HEK293 (cell line): ENCODE data around the gene TPD52L2.

Experiments used
- CTCF ChIA-PET: fragments of 350-600 bp; formaldehyde crosslinking; extraction: SDS; loops from one replicate; lab custom pipeline; 2021; ENCODE audit warnings: antibody characterized with exemption; lab: Yijun Ruan, JAX
- POLR2A ChIA-PET: fragments of 300-600 bp; formaldehyde crosslinking; extraction: SDS; loops from one replicate; lab custom pipeline; 2020; ENCODE audit warnings: antibody characterized with exemption, inconsistent platforms; lab: Yijun Ruan, JAX
- H3K27ac ChIP-seq: fragments of 200-500 bp; sonication (Bioruptor generic); 2 replicates; pipeline ENCODE4 v1.5.1; 2014; ENCODE audit warnings: low read depth, low read length, control low read depth, inconsistent platforms; ENCODE audit errors: extremely low read depth
- H3K36me3 ChIP-seq, 2 experiments: fragments of 200-500 bp in 1 of 2; sonication (Bioruptor generic) in 1 of 2; 1 replicate in 1 of 2; 2 replicates in 1 of 2; pipeline ENCODE4 v1.5.1; 2014 to 2017; ENCODE audit warnings: inconsistent platforms in 2 of 2, low read length in 2 of 2; ENCODE audit not compliant: control insufficient read depth in 2 of 2, insufficient read depth in 1 of 2
- H3K4me1 ChIP-seq: fragments of 200-500 bp; sonication (Bioruptor generic); 2 replicates; pipeline ENCODE4 v1.5.1; 2014; ENCODE audit warnings: mild to moderate bottlenecking, low read length, inconsistent platforms; ENCODE audit not compliant: control insufficient read depth, insufficient read depth
- H3K4me3 ChIP-seq: 2 replicates; pipeline ENCODE4 v1.5.1; 2011; ENCODE audit warnings: low read depth, mild to moderate bottlenecking, control low read depth, low read length, moderate library complexity
- H3K9me3 ChIP-seq: fragments of 200-500 bp; sonication (Bioruptor generic); 2 replicates; pipeline ENCODE4 v1.5.1; 2014; ENCODE audit warnings: low read depth, low read length, inconsistent platforms; ENCODE audit not compliant: control insufficient read depth, insufficient read depth
- HOXC10 ChIP-seq: sonication (generic); formaldehyde crosslinking; IDR thresholded peaks from 2 replicates; pipeline ENCODE4 v1.8.1; 2023; ENCODE audit warnings: mild to moderate bottlenecking, missing genetic modification reagents
- IKZF3 ChIP-seq: fragments of 450-650 bp; IDR thresholded peaks from 2 replicates; pipeline ENCODE4 v1.5.0; 2018; ENCODE audit warnings: missing biosample characterization, mild to moderate bottlenecking, missing genetic modification characterization, moderate library complexity
- REST ChIP-seq: fragments of 450-650 bp; formaldehyde crosslinking; IDR thresholded peaks from 2 replicates; pipeline ENCODE4 v1.5.1; 2016; ENCODE audit warnings: missing biosample characterization, missing genetic modification characterization
- ZBTB7A ChIP-seq: fragments of 450-650 bp; formaldehyde crosslinking; IDR thresholded peaks from 2 replicates; pipeline ENCODE4 v1.5.1; 2016; ENCODE audit warnings: low read depth, missing biosample characterization, missing genetic modification characterization
- ZNF10 ChIP-seq: fragments of 450-650 bp; formaldehyde crosslinking; IDR thresholded peaks from 2 replicates; pipeline ENCODE4 v1.5.1; 2017; ENCODE audit warnings: missing biosample characterization, missing genetic modification characterization
- ZNF280C ChIP-seq: fragments of 450-650 bp; formaldehyde crosslinking; IDR thresholded peaks from 2 replicates; pipeline ENCODE4 v1.5.1; 2016; ENCODE audit warnings: missing biosample characterization, missing genetic modification characterization
- ZNF433 ChIP-seq: fragments of 450-650 bp; formaldehyde crosslinking; IDR thresholded peaks from 2 replicates; pipeline ENCODE4 v1.5.1; 2016; ENCODE audit warnings: missing biosample characterization, missing genetic modification characterization, low read depth
- ZNF518A ChIP-seq: fragments of 450-650 bp; formaldehyde crosslinking; conservative IDR thresholded peaks from 2 replicates; pipeline ENCODE4 v1.5.1; 2016; ENCODE audit warnings: low read depth, missing biosample characterization, missing genetic modification characterization
- ZXDB ChIP-seq: fragments of 450-650 bp; formaldehyde crosslinking; IDR thresholded peaks from 2 replicates; pipeline ENCODE4 v1.5.1; 2016; ENCODE audit warnings: missing biosample characterization, missing genetic modification characterization
- TF ChIP-seq, protein P1 (sequence below): fragments of 450-650 bp; formaldehyde crosslinking; IDR thresholded peaks from 2 replicates; pipeline ENCODE4 v1.5.1; 2016; ENCODE audit warnings: missing biosample characterization, missing genetic modification characterization

TPD52L2 gene

GRCh38 chr20:63854766-63855362 is 10.2 kb upstream of the TPD52L2 start (continued):
- no peak for TF ChIP-seq REST (tag by site-specific recombination)
- TF ChIP-seq, all 188 proteins: peak for 0

DNA sequence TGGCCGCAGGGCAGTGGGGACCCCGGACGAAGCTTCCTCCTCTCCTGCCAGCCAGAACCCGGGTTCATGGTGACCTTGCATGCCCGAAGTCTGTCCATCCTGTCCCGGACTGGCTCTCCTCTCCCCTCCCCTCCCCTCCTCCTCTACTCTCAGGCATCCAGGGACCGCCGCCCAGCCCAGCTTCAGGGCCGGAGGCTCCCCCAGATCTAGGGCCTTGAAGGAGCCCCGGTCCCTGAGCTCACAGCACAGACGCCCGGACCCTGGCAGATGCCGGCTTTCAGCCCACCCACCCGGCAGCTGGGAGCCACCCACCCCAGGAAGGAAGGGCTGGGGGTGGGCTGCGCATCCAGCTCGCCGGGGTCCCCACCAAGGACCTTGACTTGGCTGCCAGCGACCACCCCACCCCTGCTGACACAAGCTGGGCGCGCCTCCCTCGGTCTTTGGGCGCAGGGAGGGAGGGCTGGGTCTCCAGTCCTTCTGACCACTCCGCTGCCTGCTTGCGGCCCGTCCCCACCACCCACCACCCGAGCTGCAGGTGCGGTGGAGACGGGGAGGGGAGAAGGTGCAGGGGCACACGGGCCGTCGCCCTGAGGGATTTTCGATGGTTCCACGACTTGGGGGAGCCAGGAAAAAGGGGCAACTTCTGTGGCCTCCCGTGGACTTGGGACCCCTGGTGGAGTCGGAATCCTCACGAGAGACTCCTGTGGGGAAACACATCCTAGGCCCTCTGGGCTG is 9.5 kb upstream of the TPD52L2 start:
- ChIA-PET POLR2A (interaction anchor here (2.1 kb wide), 1 partner anchor 9 kb away, joined by 8 read pairs; the partner anchor contains the start of gene TPD52L2), CTCF (no interaction called here)
- TF ChIP-seq ZNF10 (tag by site-specific recombination): no peak
- no peak for TF ChIP-seq ZXDB (tag by site-specific recombination)
- TF ChIP-seq ZBTB7A (tag by site-specific recombination): no peak
- no peak for TF ChIP-seq ZNF433 (tag by site-specific recombination)
- TF ChIP-seq HOXC10: no peak
- TF ChIP-seq, protein P1, sequence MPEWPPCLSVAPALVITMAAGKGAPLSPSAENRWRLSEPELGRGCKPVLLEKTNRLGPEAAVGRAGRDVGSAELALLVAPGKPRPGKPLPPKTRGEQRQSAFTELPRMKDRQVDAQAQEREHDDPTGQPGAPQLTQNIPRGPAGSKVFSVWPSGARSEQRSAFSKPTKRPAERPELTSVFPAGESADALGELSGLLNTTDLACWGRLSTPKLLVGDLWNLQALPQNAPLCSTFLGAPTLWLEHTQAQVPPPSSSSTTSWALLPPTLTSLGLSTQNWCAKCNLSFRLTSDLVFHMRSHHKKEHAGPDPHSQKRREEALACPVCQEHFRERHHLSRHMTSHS (tag by site-specific recombination): no peak
- no peak for TF ChIP-seq ZNF518A (tag by site-specific recombination)
- no peak for TF ChIP-seq IKZF3 (tag by site-specific recombination)
- TF ChIP-seq ZNF280C (tag by site-specific recombination): no peak
- Histone ChIP-seq H3K36me3 (no peaks in the 10 kb centered on the region), H3K4me3 (no peak overlapping the region), H3K27ac (no peak overlapping the region), H3K9me3 (no peaks in the 10 kb centered on the region), H3K4me1 (no peaks in the 10 kb centered on the region)
